Hematopoietic multipotent progenitor cell treated with erythropoietin and hydrocortisone succinate and interleukin-3 and kit ligand, for 15 days (in vitro differentiated cells): ENCODE measurements around the gene PDLIM4.

Experiments
- DNase-seq: peaks from one replicate; pipeline ENCODE4 v3.0.0-alpha.2; 2015; ENCODE audit warnings: low spot score

The PDLIM4 gene

DNA sequence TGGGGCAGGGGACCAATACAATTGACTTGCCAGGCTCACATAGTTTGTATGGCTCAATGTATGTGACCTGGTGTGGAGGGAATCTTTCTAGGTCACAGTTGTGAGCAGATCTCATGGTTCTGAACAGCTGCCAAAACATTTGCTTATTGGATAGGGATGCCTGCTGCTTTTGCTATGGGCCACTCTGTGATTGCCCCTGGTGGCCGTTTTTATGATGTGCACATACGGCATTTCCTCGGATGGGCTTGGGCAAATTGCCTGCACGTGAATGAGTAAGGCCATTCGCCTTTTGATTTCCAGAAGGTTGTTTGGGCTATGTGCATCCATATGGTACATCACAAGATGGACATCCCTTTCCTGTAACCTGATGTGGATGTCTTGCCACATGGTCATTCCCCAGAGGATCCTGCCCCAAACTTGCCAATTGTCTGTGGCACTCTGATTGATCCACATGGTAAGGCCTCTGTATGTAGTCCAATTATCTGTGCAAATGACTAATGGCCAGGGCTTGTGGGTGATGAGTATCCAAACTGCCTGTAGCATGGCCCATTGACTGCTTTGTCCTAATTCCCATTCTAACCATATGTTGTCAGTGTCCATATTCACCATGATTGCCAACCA lies 26.0 kb downstream of the PDLIM4 start:
- peak; percentile 66 for DNase-seq

DNA sequence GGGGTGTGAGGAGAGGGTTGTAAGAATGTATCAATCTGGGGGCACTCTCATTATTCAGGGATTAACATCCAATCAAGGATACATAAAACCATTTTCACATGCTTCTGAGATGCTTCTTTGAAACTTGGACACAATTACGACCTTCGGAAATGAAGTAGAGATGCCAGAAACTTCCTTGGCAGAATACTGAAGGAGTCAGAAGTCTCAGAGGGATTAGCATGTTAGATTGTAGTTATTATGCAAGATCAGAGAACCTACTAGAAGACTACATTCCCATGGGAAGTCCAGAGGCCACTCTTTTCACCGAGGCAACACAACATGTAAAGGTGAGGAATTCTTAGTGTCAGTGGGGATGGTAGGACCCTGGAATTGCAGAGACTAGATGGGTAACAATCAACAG lies 31.6 kb downstream of the PDLIM4 start:
- DNase-seq: no peak

DNA sequence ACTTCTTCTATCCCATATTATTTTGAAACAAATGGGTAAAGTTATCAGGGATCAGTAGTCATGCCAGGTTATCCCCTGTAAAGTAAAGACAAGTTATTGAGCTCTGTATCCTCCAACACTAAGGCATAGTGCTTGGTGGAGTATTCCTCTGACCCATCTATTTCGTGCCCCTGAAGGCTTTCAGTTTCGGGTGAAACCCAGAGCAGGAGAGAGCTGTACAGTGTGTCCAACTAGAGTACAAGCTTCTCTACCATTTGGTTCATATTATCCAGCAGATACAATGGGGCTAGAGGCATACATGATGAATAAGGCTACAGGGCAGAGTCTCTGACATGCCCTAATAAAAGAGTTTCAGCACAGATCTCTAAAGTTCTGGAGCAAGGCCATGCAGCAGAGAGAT lies 33.5 kb downstream of the PDLIM4 start:
- DNase-seq: no peak

DNA sequence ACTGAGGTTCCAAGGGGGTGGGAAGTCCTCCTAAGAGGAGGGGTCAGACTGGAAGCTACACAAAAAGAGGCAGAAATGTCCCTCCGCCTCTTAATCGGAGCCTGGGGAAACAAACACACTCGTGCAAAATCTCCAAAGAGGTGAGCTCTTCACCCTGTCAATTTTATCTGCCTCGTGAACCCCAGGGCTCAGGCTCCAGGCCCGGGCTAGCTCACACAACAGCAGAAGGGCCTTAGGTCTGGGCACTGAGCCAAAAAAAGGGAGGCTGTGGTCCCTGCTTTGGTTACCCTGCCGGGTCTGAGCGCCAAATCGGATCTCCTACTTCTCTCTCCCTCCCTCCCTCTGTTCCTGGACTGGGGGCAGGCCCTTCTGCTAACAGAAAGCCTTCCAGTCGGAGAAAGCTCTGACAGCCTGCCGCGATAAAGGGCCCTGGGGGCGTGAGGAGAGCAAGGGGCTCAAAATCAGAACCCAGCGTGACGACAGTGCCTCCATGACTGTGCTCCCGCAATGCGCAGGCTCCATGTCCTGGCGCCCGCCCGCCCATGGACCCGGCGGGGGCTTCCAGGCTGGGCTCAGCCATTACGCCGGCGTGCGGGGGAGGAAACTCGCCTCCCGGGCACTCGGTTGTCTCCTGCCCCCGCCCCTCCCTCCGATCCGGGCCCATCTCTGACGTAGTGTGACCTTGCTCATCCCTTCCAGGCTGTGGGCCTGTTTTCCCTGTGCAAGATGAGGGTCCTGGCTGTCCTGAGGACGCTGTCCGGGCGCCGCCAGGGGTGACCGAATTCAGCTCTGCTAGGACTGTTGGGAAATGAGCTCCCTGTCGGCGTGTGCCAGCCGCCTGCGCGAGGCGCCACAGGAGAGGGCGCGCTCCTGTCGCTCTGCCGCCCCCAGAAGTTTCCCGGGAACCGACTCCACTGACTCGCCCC lies 35.8 kb downstream of the PDLIM4 start:
- peak; percentile 82 for DNase-seq

DNA sequence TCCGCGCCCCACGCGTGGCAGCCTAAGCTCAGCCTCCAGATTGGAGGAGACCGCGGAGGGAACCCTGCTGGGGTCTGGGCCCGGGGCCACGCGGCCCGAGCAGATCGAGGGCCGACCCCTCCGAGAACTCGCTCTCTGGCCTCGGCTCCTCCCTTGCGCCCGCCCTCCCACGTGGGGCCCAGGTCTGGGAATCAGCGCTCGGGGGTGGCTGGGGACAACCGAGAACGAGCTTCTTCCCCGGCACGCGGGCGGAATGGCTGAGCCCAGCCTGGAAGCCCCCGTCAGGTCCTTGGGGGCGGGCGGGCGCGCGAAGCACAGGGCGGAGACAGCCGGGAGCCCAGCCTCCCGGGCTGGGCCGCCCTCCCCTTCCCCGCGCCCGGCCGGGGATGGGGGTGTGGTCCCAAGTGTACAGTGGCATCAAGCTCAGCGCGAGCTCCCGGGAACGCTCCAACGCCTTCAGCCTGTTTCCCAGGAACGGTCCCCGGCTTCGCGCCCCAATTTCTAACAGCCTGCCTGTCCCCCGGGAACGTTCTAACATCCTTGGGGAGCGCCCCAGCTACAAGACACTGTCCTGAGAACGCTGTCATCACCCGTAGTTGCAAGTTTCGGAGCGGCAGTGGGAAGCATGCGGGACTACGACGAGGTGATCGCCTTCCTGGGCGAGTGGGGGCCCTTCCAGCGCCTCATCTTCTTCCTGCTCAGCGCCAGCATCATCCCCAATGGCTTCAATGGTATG lies 36.7 kb downstream of the PDLIM4 start, which contains the start of gene SLC22A4:
SLC22A4 (plus strand) TSS at position 403 of the 736 bp plus-strand sequence; CDS start at position 626, 223 bp downstream.
- peak; percentile 74 for DNase-seq

DNA sequence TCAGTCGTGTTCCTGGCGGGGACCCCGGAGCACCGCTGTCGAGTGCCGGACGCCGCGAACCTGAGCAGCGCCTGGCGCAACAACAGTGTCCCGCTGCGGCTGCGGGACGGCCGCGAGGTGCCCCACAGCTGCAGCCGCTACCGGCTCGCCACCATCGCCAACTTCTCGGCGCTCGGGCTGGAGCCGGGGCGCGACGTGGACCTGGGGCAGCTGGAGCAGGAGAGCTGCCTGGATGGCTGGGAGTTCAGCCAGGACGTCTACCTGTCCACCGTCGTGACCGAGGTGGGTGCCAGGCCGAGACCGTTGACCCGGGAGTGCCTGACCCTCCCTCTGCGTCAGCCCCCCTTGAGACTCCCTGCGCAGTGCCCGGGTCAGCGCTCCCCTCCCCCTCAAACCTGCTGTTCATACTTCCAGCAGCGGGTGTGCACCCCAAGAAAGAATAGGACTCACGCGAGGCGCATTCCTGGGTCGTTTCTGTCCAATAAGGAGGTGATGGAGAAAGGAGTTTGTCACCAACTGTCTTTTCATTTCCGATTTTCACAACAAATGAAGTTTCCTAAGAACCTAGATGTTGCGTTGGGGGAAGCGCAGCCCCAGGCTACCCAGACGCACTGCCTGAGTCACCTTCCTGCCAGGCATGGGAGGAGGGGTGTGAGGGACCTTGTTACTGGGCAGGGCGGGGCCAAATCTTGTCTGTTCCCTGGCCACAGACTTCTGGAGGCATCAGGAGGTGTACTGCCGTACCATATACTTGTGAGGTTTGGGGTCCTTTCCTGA lies 37.4 kb downstream of the PDLIM4 start:
- peak; percentile 86 for DNase-seq

DNA sequence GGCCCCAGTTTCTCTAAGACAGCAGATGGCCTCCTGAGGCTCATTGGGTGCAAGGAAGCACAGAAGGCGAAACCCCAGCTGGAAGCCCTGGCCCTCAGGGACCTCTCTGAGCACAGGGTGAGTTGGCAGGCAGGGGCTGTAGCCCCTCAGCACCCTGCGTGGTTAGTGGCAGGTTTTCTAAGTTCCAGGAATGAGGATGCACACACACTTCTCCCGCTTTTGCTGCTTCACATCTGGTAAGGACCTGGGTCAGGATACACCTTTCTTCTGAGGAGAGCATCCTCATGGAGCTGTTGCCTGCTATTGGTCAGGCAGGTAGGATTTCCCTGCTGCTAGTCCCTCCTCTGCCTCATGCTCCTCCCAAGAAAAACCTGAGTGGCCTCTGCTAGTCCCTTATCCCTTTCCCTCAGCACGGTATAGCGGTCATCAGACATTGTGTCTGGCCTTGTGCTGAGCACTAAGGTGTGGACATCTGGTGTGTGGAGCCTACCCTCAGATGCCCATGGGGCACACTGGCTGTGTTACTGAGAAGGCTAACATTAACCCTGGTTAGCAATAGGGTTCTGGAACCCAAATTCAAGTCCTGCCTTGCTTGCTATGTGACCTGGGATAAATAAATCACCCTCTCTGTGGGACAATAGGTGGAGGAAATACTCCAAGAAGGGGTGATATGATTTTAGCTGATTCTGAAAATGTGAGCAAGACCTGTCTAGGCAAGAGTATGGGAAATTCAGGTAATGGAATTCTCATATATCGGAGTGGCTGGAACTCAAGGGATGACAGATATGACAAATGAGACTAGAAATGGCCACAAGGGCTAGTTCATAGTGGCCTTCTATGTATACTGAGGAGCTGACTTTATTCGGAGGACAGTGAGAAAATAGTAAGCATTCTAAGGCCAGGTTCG lies 38.3 kb downstream of the PDLIM4 start:
- DNase-seq: no peak

DNA sequence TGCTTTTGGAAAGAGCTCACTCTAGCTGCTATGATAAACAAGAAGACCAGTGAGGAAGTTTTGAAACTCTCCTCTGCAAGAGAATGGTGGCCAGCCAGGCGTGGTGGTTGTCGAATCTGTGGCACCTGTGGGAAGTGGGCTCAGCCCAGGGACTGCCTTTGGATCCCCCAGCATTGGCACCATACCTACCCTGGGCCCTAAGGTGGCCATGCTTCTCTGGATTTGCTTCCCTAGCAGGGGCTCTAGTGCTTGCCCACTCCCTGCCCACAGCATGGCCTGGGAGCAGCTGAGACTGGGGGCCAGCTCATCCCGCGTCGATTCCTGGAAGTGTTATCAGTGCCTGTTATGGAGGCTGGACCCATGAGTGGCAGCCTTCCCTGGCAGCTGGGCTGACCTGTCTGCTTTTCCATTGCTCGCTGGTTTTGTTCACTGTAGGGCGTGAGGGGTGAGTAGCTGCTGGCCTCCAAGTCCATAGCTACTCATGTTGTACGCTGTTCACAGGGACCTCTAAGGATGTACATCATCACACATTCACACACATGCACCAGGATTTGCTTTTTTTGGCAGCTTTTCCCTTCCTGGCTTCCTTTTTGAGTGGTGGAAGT lies 39.0 kb downstream of the PDLIM4 start:
- DNase-seq: no peak

DNA sequence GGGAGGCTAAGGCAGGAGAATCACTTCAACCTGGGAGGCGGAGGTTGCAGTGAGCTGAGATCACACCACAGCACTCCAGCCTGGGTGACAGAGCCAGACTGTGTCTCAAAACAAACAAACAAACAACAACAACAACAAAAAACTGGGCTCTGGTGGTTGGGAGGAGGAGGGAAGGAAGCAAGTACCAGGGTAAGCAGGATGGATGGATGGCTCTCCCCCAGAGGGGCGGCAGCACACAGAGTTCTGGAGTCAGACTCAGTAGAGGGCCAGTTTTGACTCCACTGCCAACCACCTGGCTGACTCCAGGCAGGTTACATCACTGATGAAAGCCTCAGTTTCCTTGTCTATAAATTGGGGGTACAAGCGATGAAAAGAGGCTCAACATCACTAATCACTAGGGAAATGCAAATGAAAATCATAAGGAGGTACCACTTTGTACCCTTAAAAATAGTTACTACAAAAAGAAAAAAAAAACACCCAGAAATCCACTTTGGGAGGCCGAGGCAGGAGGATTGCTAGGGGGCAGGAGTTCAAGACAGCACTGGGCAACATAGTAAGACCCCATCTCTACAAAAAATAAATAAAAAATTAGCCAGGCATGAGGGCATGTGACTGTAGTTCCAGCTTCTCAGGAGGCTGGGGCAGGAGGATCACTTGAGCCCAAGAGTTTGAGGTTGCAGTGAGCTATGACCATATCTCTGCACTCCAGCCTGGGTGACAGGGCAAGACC lies 39.9 kb downstream of the PDLIM4 start:
- DNase-seq: no peak

DNA sequence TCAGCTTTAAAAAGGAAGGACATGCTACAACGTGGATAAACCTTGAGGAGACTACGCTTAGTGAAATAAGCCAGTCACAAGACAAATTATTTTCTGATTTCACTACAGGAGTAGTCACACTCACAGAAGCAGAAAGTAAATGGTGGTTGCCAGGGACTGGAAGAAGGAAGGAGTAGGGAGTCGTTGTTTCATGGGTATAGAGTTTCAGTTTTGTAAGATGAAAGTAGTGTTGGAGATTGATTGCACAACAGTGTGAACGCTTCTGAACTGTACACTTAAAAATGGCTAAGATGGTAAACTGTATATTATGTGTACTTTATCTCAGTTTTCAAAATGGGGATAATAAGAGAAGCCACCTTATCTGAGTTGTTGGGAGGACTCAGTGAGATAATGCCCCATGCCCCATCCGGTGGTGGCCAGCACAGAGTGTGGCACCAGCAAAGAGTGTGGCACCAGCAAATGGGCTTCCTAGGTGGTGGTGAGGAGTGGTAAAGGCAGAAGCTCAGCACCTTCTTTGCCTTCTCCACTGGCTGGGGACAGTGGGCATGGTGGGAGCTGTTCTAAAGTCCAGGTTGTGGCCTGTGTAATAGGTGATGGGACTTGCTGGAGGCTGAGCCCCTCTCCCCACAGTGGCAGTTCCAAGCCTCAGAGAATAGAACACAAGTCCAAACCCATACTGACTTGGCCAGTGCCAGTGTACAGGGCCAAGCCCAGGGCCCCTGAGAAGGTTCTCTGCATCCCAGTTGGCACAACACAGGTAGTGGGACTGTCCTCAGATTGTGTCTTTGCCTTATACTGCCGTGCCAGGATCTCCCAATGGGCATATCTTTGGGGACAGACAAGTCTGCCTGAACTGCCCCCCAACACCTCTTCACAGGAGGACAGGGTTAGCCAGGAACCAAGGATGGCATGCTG lies 41.1 kb downstream of the PDLIM4 start:
- peak; percentile 38 for DNase-seq

DNA sequence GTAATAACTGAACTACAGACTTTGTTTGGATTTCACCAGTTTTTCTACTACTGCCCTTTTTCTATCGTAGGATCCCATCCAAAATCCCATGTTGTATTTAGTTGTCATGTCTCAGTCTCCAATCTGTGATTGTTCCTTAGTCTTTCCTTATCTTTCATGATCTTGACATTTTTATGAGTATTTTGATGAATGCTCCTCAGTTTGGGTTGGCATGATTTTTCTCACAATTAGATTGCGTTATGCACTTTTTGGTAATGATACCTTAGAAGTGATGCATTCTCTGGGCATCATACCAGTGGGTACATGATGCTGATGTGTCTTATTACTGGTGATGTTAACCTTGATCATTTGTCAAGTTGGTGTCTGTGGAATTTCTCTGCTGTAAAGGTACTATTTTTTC lies 42.4 kb downstream of the PDLIM4 start:
- DNase-seq: no peak

DNA sequence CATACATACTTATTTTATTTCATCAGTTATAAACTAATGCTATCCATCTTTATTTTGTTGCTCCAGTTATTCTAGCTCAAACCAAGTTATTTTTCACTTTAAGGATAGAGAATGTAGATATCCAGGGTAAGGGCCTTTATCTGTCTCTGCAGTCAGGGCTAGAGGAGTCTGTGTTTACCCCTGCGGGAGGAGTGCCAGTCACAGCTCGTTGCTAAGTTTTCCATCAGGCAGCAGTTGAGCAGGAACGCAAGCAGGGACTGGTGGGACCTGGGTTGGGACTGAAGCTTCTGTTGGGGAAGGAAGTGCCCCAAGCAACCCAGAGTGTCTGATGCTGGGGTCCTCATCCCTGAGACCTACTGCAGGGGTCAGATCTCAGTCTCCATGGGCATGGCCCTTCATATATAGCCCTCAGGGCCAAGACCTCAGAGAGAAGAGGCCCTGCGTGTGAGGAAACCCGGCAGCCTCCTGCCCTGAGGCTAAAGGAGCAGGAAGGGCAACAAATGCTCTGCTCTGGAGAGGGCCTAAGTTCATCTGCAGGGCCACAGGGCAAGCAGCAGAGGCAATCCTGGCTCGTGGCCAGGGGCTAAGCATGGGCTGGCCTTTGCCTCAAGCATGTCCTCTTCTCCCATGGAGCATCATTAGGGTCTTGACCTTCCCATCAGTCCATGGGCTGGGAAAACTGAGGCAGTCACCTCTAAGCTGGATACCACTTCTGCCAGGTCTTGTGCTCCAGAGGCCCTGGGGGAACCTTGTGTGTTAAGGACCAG lies 43.3 kb downstream of the PDLIM4 start:
- peak; percentile 77 for DNase-seq

DNA sequence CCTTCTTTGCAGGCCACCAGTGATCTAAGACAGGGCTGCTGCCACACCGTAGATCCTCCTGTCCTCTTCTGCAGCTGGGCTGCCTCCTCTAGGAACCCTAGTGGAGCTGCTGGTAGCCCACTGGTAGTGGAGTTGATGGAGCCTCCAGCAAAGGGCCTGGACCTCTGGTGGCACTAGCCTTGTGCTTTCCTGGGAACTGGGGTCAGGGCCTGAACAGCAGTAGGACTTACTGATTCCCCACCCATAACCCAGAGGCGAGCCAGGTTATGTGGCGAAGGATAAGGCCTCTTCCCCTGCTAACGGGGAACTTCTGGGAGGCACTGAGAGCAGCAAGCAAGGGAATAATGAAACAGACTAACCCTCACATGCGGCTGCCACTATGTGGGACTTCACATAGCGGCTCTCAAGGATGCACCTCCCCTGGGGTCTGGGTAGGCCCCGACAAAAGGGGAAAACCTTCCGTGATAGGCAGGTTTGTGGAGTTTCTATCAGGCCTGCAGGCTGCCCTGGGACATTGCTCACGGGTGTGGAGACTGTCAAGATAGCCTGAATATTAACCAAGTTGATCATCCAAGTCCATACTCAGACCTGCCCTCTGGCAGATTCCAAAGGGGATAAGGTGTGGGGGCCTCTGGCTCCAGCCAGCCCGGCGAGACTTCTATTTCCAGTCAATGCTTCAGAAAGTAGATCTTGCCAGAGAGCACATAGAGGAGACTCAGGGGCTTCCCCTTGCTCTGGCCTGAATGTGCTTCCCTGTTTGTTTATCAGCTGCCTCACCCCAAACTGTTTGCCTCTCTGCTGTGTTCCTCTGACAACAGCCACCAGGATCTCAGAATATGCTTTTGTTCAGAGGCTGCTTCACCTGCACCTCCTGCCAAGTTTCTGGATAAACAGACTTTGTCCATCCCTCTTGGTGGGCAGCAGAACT lies 44.1 kb downstream of the PDLIM4 start:
- DNase-seq: peak; percentile 56

DNA sequence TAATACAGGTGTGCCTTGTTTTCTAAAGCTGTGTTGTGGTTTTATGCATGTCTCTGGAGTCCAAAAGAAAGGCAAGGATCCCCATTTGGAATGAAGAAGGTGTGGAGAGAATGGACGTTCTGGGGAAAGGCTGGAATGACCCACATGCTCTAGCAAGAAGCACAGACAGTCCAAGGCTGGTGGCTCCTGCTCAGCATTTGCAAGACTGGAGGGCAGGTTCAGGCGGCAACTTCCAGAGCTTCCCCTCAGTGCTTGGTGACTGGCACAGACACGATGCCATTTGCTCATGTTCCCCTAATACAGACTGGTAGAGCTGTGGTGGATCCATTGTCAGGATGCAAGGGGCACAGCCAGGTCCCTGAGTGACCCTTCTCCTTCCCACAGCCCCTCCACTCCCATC lies 44.9 kb downstream of the PDLIM4 start:
- DNase-seq: no peak

DNA sequence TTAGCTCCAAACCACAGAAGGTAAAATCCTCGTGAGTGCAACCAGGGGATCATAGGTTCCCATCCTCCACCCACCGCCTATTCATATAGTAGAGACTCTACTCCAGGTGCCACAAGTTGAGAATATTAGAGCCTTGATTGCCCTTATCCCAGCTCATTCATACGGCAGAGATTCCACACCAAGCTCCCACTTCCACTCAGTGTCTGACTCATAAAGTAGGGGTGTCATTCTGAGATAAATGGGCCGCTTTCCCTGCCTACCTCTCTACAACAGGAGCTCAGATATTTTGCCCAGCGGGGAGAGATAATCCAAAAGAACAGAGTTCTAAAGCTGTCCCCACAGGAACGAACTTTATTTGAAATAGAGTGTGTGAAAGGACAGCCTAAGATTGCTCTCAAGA lies 46.1 kb downstream of the PDLIM4 start:
- DNase-seq: no peak

DNA sequence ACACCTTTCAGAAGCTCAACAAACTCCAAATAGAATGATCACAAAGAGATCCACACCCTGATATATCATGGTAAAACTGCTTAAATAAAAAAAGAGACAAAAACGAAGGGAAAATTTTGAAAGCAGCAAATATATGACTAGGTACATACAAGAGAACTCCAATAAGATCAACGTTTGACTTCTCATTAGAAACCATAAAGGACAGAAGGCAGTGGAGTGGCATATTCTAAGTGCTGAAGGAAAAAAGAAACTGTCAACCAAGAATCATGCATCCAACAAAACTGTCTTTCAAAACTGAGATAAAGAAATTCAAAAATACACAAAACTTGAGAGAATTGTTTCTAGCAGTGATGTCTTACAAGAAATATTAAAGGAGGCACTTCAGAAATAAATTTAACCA lies 47.9 kb downstream of the PDLIM4 start:
- DNase-seq: no peak

DNA sequence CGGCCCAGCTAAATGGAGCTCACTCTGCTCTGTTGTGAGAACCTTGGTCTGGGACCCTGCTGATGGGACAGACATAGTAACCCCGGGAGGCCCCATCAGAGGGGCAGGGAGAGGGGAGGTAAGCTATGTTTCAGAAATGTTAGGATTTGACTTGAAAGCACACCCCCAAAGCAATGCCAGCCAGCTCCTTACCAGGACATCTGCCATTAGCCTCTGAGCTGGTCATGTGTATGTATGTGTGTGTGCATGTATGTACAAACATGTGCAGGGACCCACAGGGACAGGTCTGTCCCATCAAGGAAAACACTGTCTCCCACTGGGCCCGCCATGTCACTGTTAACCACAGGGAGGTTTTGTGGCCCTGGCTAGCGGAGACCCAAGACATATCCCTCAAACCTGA lies 51.2 kb downstream of the PDLIM4 start:
- DNase-seq: no peak
